Adipose tissue (tissue), 3 donors: ENCODE measurements around the gene MYOC. TPM values are rescaled to one million over a fixed set of nuclear protein-coding genes. Genes with fewer than 3 reads are reported as not detected.

ENCODE experiments used
- polyA plus RNA-seq, 3 donors: library from polyadenylated mRNA; stranded (reverse); fragments of 200-250 nt; gene quantifications; one replicate each; pipeline ENCODE4 v1.2.3, GENCODE V29; 2013
- donor health status: healthy with polysubstance abuse.
- donor health status: Bipolar disorder and iron deficiency.
- donor health status: healthy.

Gene MYOC
- polyA plus RNA-seq, 3 donors, result 0.47 to 8.1 (median 2.9) TPM

Other genes with a start within 250 kb of the MYOC start
- 10 to 100 TPM; 20.0 to 33.2 (median 26.9) TPM for gene PRRC2C, start 167.2 kb downstream of the MYOC start, polyA plus RNA-seq
- not detected for gene MYOCOS, start 30.4 kb downstream of the MYOC start, polyA plus RNA-seq
- 1 to 10 TPM; 3.6 to 8.8 (median 6.7) TPM for gene VAMP4, start 89.4 kb upstream of the MYOC start, polyA plus RNA-seq
- 10 to 100 TPM; 12.4 to 15.5 (median 15.5) TPM for gene METTL13, start 129.0 kb upstream of the MYOC start, polyA plus RNA-seq
- 1 to 10 TPM in 2 of 3 donors, under 1 TPM in 1; 0.37 to 3.0 (median 2.1) TPM for gene DNM3, start 188.8 kb upstream of the MYOC start, polyA plus RNA-seq